Calu3 (cell line): ENCODE measurements around the gene SHISA6. TPM values are rescaled to one million over a fixed set of nuclear protein-coding genes. Genes with fewer than 3 reads are reported as not detected.

Source experiments
- BruUV-seq: library from RNA; stranded (reverse); fragments of 400-500 nt; replicated peaks from 2 replicates; lab custom pipeline; 2021; lab: Mats Ljungman, UMichigan
- CTCF ChIA-PET: fragments of 300-600 bp; sonication (Branson Sonifier 250); formaldehyde crosslinking; loops from one replicate; lab custom pipeline; 2022; ENCODE audit warnings: antibody characterized with exemption; lab: Charles Lee
- DNase-seq: peaks from one replicate; pipeline ENCODE4 v3.0.0; 2022
- H3K27ac Mint-ChIP-seq: one replicate; pipeline ENCODE4 v1.8.0; 2022; ENCODE audit warnings: mixed read lengths; ENCODE audit not compliant: unreplicated experiment
- H3K27me3 Mint-ChIP-seq: one replicate; pipeline ENCODE4 v1.8.0; 2022; ENCODE audit warnings: mixed read lengths; ENCODE audit not compliant: unreplicated experiment
- H3K36me3 Mint-ChIP-seq: one replicate; pipeline ENCODE4 v1.8.0; 2022; ENCODE audit warnings: mild to moderate bottlenecking, moderate library complexity, mixed read lengths; ENCODE audit not compliant: insufficient read depth, unreplicated experiment
- H3K4me1 Mint-ChIP-seq: one replicate; pipeline ENCODE4 v1.8.0; 2022; ENCODE audit warnings: mild to moderate bottlenecking, low read depth, mixed read lengths; ENCODE audit not compliant: unreplicated experiment
- H3K4me3 Mint-ChIP-seq: one replicate; pipeline ENCODE4 v1.8.0; 2022; ENCODE audit warnings: mild to moderate bottlenecking, low read depth, moderate library complexity, mixed read lengths; ENCODE audit not compliant: unreplicated experiment
- H3K9me3 Mint-ChIP-seq: one replicate; pipeline ENCODE4 v1.8.0; 2022; ENCODE audit warnings: low read depth, mixed read lengths; ENCODE audit not compliant: unreplicated experiment
- CTCF ChIP-seq: fragments of 200-600 bp; IDR thresholded peaks from one replicate; pipeline ENCODE4 v1.8.0; 2022; ENCODE audit warnings: antibody characterized with exemption; ENCODE audit not compliant: unreplicated experiment
- intact Hi-C: fragments of 100-400 bp; cut with micrococcal nuclease; formaldehyde crosslinking; loops from one replicate; pipeline ENCODE4 v1.10.0; 2022; ENCODE audit not compliant: unreplicated experiment
- total RNA-seq: library from RNA; stranded (reverse); gene quantifications from 2 replicates; pipeline ENCODE4 v1.2.3, GENCODE V29; 2022

The SHISA6 gene
- total RNA-seq, 1 experiment from 2014 or later = not detected

- CTCF ChIA-PET = no interaction called here
- intact Hi-C loops = no loop called here
- peaks cover 7% of the 10 kb centered on the region for H3K9me3 Mint-ChIP-seq
- no TSS peak for BruUV-seq
- H3K4me3 Mint-ChIP-seq = no peak overlapping the region
- no peaks in the 10 kb centered on the region for H3K36me3 Mint-ChIP-seq
- no peaks in the 10 kb centered on the region for H3K4me1 Mint-ChIP-seq
- DNase-seq = no peak
- no peaks in the 10 kb centered on the region for H3K27me3 Mint-ChIP-seq
- no peak overlapping the region for H3K27ac Mint-ChIP-seq
- no peak for TF ChIP-seq CTCF
These were observed 19.3 kb upstream of the SHISA6 start for GRCh38 chr17:11221721-11222120.

DNA sequence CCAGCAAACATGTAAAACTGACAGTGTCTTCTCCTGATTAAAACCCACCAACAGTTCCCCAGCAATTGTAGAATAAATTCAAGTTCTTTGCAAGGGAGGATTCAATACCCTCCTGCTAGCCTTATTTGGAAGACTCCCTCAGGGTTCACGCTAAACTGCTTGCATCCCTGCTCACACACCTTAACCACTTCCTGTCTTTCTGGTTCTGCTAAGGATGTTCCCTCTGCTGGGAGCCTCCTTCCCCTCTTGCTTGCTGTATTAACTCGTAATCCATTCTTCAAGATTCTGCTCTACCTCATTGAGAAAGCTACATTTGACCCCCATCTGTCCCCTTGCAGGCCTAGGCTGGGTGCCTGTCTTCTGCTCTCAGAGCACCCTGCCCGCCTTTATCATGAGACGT is 2.3 kb upstream of the SHISA6 start:
- no peak overlapping the region for H3K4me3 Mint-ChIP-seq
- CTCF ChIA-PET = no interaction called here
- no peak for TF ChIP-seq CTCF
- intact Hi-C loops = no loop called here
- no peak for DNase-seq
- H3K27me3 Mint-ChIP-seq = no peaks in the 10 kb centered on the region
- no peaks in the 10 kb centered on the region for H3K36me3 Mint-ChIP-seq
- BruUV-seq = no TSS peak
- peaks cover 6% of the 10 kb centered on the region for H3K9me3 Mint-ChIP-seq
- H3K4me1 Mint-ChIP-seq = no peaks in the 10 kb centered on the region
- no peak overlapping the region for H3K27ac Mint-ChIP-seq

DNA sequence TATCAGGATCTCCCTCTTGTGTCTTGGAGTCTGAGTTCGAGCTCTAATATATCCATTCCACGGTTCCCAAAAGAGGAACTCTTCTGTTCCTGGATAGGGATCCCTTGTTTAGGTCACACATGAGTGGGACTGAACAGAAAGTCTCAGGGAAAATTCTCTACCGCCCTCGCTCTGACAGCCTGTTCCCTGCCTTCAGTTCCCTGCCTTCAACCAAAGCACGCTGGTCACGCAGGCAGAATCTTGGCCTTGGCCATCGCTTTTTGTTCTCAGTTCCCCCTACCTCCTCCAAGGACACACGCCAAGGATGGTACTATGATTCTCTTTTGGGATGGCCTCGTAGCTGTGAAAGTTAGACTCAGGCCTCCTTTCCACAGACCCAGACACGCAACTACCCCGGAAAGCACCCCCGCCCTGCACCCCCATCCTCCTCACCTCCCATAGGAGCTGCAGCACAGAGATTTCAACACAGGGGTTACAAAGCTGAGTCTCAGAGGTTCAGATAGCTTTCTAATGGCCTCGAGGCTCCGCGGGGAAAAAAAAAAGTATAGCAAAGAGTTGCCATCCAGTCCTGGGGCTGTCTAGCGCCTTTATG is 1.5 kb upstream of the SHISA6 start:
- Mint-ChIP-seq H3K36me3 (no peaks in the 10 kb centered on the region), H3K4me1 (no peaks in the 10 kb centered on the region), H3K4me3 (no peak overlapping the region), H3K27me3 (no peaks in the 10 kb centered on the region), H3K9me3 (peaks cover 8% of the 10 kb centered on the region), H3K27ac (no peak overlapping the region)
- no peak for DNase-seq
- no peak for TF ChIP-seq CTCF
- intact Hi-C loops = no loop called here
- no TSS peak for BruUV-seq
- CTCF ChIA-PET = no interaction called here

DNA sequence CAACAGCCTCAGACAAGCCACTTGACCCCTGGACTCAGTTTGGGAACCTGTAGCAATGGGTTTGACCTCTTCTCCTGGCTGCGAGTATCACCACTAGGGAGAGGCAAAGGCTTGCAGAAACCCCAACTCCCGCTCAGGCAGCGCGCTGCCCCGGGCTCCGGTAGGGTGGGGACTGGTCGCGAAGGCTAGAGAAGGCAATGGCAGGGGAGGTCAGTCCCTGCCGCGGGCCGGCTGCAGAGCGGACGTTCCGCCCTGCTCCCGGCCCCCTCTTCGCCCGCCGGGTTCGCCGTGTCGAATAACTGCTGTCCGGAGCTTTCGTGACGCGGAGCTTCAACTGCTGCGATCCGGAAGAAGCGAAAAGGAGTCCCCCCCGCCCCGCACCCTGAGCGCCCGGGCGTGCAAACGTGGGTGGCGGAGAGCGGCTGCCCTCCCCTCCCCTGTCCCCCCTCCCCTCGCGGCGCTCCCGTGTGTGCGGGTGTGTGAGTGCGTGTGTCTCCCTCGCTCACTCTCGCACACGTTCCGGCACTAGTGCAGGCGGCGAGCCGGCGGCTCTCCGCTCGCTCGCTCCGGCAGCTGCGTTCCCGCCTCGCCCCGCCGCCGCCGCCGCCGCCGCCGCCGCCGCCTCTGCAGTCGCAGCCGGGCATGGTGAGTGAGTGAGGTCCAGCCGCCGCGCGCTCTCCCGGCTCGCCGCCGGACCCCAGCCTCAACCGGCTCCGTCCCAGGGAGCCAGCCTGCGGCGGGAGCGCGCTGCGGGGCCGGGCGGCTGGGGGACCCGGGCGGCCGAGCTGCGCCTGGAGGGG is 772 bp upstream of the SHISA6 start:
- peaks cover 9% of the 10 kb centered on the region for H3K9me3 Mint-ChIP-seq
- no peak for DNase-seq
- no peak overlapping the region for H3K27ac Mint-ChIP-seq
- CTCF ChIA-PET = no interaction called here
- H3K36me3 Mint-ChIP-seq = no peaks in the 10 kb centered on the region
- BruUV-seq = no TSS peak
- no peaks in the 10 kb centered on the region for H3K27me3 Mint-ChIP-seq
- intact Hi-C loops = no loop called here
- no peak for TF ChIP-seq CTCF
- no peak overlapping the region for H3K4me3 Mint-ChIP-seq
- no peaks in the 10 kb centered on the region for H3K4me1 Mint-ChIP-seq
